ENCODE data around the gene ENC1.

Gene ENC1

GRCh38 chr5:74599148-74599547 lies 41.4 kb downstream of the ENC1 start:
- in situ Hi-C loops (cut with MboI; ENCODE audit: low pct_unique_long_range_greater_than_20kb, low sequenced_read_pairs, unreplicated experiment), result no loop called here
- TF ChIP-seq CTCF (IDR thresholded peaks at IDR 0.05; ENCODE audit: extremely low read depth, insufficient read depth, missing control alignments), result no peak
- no peak for DNase-seq (ENCODE audit: low spot score)

GRCh38 chr5:74598731-74599130 lies 41.8 kb downstream of the ENC1 start:
- no peak for DNase-seq (ENCODE audit: low spot score)

DNA sequence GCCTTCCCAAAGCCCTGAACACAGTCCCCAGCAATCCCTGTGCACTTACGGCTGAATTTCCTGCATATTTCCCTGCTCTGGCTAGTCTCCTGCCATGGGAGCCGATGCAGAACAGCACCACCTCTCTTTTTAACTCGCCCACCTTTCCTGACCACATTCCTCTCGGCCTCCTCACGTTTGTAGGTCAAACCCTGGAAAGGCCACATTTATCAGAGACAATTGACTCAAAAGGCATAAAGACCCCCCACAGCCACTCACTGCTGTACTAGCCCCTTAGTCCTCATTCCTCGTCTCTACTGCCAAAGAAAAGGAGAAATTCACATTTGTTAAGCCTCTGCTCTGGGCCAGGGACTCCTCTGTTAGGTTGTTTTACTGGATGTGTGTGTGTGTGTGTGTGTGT lies 43.6 kb downstream of the ENC1 start:
- in situ Hi-C loops (cut with MboI; ENCODE audit: low pct_unique_long_range_greater_than_20kb, low sequenced_read_pairs, unreplicated experiment), result no loop called here
- DNase-seq (ENCODE audit: low spot score), result no peak
- TF ChIP-seq CTCF (IDR thresholded peaks at IDR 0.05; ENCODE audit: extremely low read depth, insufficient read depth, missing control alignments), result no peak

More at GRCh38 chr5:74598731-74599130, 41.8 kb downstream of the ENC1 start:
- in situ Hi-C loops (cut with MboI; ENCODE audit: low pct_unique_long_range_greater_than_20kb, low sequenced_read_pairs, unreplicated experiment), result no loop called here
- TF ChIP-seq CTCF (IDR thresholded peaks at IDR 0.05; ENCODE audit: extremely low read depth, insufficient read depth, missing control alignments), result no peak

- in situ Hi-C loops (cut with MboI; ENCODE audit: low pct_unique_long_range_greater_than_20kb, low sequenced_read_pairs, unreplicated experiment), result no loop called here
- no peak for TF ChIP-seq CTCF (IDR thresholded peaks at IDR 0.05; ENCODE audit: extremely low read depth, insufficient read depth, missing control alignments)
- no peak for DNase-seq (ENCODE audit: low spot score)
Measured at GRCh38 chr5:74595143-74595925, 45.2 kb downstream of the ENC1 start.

GRCh38 chr5:74594137-74595040 lies 46.1 kb downstream of the ENC1 start:
- TF ChIP-seq CTCF (IDR thresholded peaks at IDR 0.05; ENCODE audit: extremely low read depth, insufficient read depth, missing control alignments), result no peak
- in situ Hi-C loops (cut with MboI; ENCODE audit: low pct_unique_long_range_greater_than_20kb, low sequenced_read_pairs, unreplicated experiment), result no loop called here
- no peak for DNase-seq (ENCODE audit: low spot score)

- in situ Hi-C loops (cut with MboI; ENCODE audit: low pct_unique_long_range_greater_than_20kb, low sequenced_read_pairs, unreplicated experiment), result no loop called here
- DNase-seq (ENCODE audit: low spot score), result no peak
Measured at GRCh38 chr5:74589204-74590056, 51.1 kb downstream of the ENC1 start.

More at GRCh38 chr5:74589204-74590056, 51.1 kb downstream of the ENC1 start:
- no peak for TF ChIP-seq CTCF (IDR thresholded peaks at IDR 0.05; ENCODE audit: extremely low read depth, insufficient read depth, missing control alignments)
